ENCODE results near the gene FOXJ2. TPM values are rescaled to one million over a fixed set of nuclear protein-coding genes. Genes with fewer than 3 reads are reported as not detected.

FOXJ2 gene
- total RNA-seq, 4 donors from 2014 or later, result 19.4 to 27.2 (median 23.5) TPM

GRCh38 chr12:8040791-8041190 lies 8.3 kb downstream of the FOXJ2 start:
- no peak for DNase-seq (ENCODE audit: low spot score in 2 of 2)
- WGBS, 2 donors, result 86 to 92% methylated on average over 1 of the region's 1 CpG
- TF ChIP-seq POLR2A (IDR thresholded peaks at IDR 0.05), result no peak
- no peak for TF ChIP-seq CTCF (IDR thresholded peaks at IDR 0.05)
- intact Hi-C loops (cut with DNase I; ENCODE audit: low total_unique reads), result no loop called here
- H3K4me3 ChIP-seq (ENCODE audit: low read depth, poor library complexity, severe bottlenecking), result no peak overlapping the region

GRCh38 chr12:8045952-8046944 lies 13.7 kb downstream of the FOXJ2 start:
- intact Hi-C loops (cut with DNase I; ENCODE audit: low total_unique reads), result no loop called here
- no peak overlapping the region for H3K4me3 ChIP-seq (ENCODE audit: low read depth, poor library complexity, severe bottlenecking)
- no peak for TF ChIP-seq CTCF (IDR thresholded peaks at IDR 0.05)
- TF ChIP-seq POLR2A (IDR thresholded peaks at IDR 0.05), result no peak
- DNase-seq (ENCODE audit: low spot score in 2 of 2), result peak; percentile 69 to 96
- WGBS, 2 donors, result 43 to 44% methylated on average over 8 of the region's 8 CpGs

GRCh38 chr12:8047842-8048241 lies 15.3 kb downstream of the FOXJ2 start:
- no peak overlapping the region for H3K4me3 ChIP-seq (ENCODE audit: low read depth, poor library complexity, severe bottlenecking)
- DNase-seq (ENCODE audit: low spot score in 2 of 2), result no peak
- no peak for TF ChIP-seq CTCF (IDR thresholded peaks at IDR 0.05)
- no peak for TF ChIP-seq POLR2A (IDR thresholded peaks at IDR 0.05)
- WGBS, 2 donors, result 88 to 96% methylated on average over 3 to 5 of the region's 5 CpGs
- intact Hi-C loops (cut with DNase I; ENCODE audit: low total_unique reads), result no loop called here

GRCh38 chr12:8048906-8049305 lies 16.4 kb downstream of the FOXJ2 start:
- no peak for TF ChIP-seq POLR2A (IDR thresholded peaks at IDR 0.05)
- no peak for TF ChIP-seq CTCF (IDR thresholded peaks at IDR 0.05)
- no peak for DNase-seq (ENCODE audit: low spot score in 2 of 2)
- intact Hi-C loops (cut with DNase I; ENCODE audit: low total_unique reads), result no loop called here
- 87% methylated on average over 4 of the region's 4 CpGs for WGBS, 2 donors
- no peak overlapping the region for H3K4me3 ChIP-seq (ENCODE audit: low read depth, poor library complexity, severe bottlenecking)

- no peak for DNase-seq (ENCODE audit: low spot score in 2 of 2)
- intact Hi-C loops (cut with DNase I; ENCODE audit: low total_unique reads), result no loop called here
- TF ChIP-seq CTCF (IDR thresholded peaks at IDR 0.05), result no peak
- TF ChIP-seq POLR2A (IDR thresholded peaks at IDR 0.05), result no peak
- WGBS, 2 donors, result 81 to 83% methylated on average over 6 to 7 of the region's 7 CpGs
- no peak overlapping the region for H3K4me3 ChIP-seq (ENCODE audit: low read depth, poor library complexity, severe bottlenecking)
Observed at GRCh38 chr12:8050600-8051250, 18.2 kb downstream of the FOXJ2 start.

All from lower leg skin (tissue), 4 donors.